ENCODE measurements around the gene LCMT1. TPM values are rescaled to one million over a fixed set of nuclear protein-coding genes. Genes with fewer than 3 reads are reported as not detected.

The LCMT1 gene
- total RNA-seq, 4 donors from 2014 or later, result 49.8 to 90.6 (median 59.3) TPM

- in situ Hi-C loops (cut with MboI; ENCODE audit: low sequenced_read_pairs in 4 of 4) (no loop called here), intact Hi-C loops (cut with DNase I; ENCODE audit: low total_unique reads) (no loop called here)
- H3K9me3 ChIP-seq, result no peaks in the 10 kb centered on the region
- H3K4me3 ChIP-seq, result no peak overlapping the region
- H3K36me3 ChIP-seq, result no peaks in the 10 kb centered on the region
- no peaks in the 10 kb centered on the region for H3K27me3 ChIP-seq
- TF ChIP-seq, protein P1, sequence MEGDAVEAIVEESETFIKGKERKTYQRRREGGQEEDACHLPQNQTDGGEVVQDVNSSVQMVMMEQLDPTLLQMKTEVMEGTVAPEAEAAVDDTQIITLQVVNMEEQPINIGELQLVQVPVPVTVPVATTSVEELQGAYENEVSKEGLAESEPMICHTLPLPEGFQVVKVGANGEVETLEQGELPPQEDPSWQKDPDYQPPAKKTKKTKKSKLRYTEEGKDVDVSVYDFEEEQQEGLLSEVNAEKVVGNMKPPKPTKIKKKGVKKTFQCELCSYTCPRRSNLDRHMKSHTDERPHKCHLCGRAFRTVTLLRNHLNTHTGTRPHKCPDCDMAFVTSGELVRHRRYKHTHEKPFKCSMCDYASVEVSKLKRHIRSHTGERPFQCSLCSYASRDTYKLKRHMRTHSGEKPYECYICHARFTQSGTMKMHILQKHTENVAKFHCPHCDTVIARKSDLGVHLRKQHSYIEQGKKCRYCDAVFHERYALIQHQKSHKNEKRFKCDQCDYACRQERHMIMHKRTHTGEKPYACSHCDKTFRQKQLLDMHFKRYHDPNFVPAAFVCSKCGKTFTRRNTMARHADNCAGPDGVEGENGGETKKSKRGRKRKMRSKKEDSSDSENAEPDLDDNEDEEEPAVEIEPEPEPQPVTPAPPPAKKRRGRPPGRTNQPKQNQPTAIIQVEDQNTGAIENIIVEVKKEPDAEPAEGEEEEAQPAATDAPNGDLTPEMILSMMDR (IDR thresholded peaks at IDR 0.05 in 4 of 5, conservative IDR thresholded peaks at IDR 0.05 in 1 of 5), result no peak
- TF ChIP-seq POLR2A (IDR thresholded peaks at IDR 0.05), result no peak
- H3K27ac ChIP-seq, result no peak overlapping the region
- H3K4me1 ChIP-seq, result no peaks in the 10 kb centered on the region
- ATAC-seq, result no peak
- no peak for DNase-seq
These were observed 80.6 kb downstream of the LCMT1 start for GRCh38 chr16:25192096-25192495.

DNA sequence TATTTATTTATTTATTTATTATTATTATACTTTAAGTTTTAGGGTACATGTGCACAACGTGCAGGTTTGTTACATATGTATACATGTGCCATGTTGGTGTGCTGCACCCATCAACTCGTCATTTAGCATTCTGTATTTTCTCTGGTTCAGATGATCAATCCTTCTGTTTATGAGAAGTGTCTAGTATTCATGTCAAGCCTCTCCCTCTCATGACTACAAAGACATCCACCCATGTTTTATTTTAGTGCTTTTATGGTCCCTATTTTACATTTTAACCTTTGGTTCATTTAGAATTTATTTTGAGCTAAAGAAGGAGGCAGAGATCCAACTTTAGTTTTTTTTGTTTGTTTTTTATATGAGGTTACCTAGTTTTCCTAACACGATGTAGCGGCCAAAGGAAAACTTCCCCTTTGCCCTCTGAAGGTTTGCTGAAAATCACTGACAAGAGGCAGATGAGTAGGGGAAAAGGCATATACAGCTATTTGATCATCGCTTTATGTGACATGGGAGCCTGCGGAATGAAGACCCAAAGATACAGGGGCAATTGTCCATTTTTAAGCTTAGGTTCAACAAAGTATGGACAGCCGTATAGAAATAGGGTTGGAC lies 82.8 kb downstream of the LCMT1 start:
- H3K9me3 ChIP-seq, result no peaks in the 10 kb centered on the region
- DNase-seq, result no peak
- no peak overlapping the region for H3K4me3 ChIP-seq
- no peaks in the 10 kb centered on the region for H3K36me3 ChIP-seq
- in situ Hi-C loops (cut with MboI; ENCODE audit: low sequenced_read_pairs in 4 of 4) (no loop called here), intact Hi-C loops (cut with DNase I; ENCODE audit: low total_unique reads) (no loop called here)
- no peaks in the 10 kb centered on the region for H3K4me1 ChIP-seq
- no peak for TF ChIP-seq POLR2A (IDR thresholded peaks at IDR 0.05)
- TF ChIP-seq, protein P1 (IDR thresholded peaks at IDR 0.05 in 4 of 5, conservative IDR thresholded peaks at IDR 0.05 in 1 of 5), result no peak
- no peak overlapping the region for H3K27ac ChIP-seq
- no peaks in the 10 kb centered on the region for H3K27me3 ChIP-seq
- ATAC-seq, result no peak

DNA sequence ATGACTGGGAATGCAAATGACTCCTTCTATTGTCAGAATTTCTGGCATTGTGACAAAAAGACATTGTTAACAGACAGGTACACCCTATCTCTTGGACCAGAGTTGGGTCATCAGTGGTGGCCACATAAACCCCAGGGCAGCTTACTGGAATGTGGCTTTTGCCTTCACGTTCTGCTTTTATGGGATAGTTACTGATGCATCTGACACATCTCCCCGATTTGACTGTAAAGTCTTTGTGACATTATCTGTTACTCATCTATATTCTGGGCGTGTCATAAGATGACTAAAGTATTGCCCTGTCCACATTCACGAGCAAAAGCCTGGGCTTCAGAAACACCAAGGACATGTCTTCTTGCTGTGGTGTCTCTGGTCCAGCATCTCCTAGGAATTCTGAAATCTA lies 86.5 kb downstream of the LCMT1 start:
- intact Hi-C loops (cut with DNase I; ENCODE audit: low total_unique reads) (no loop called here), in situ Hi-C loops (cut with MboI; ENCODE audit: low sequenced_read_pairs in 4 of 4) (no loop called here)
- H3K27ac ChIP-seq, result no peak overlapping the region
- H3K4me3 ChIP-seq, result no peak overlapping the region
- ATAC-seq (no peak), DNase-seq (no peak)
- TF ChIP-seq POLR2A (IDR thresholded peaks at IDR 0.05), result no peak
- TF ChIP-seq, protein P1 (IDR thresholded peaks at IDR 0.05 in 4 of 5, conservative IDR thresholded peaks at IDR 0.05 in 1 of 5), result no peak
- H3K27me3 ChIP-seq, result no peaks in the 10 kb centered on the region
- no peaks in the 10 kb centered on the region for H3K36me3 ChIP-seq
- H3K9me3 ChIP-seq, result no peaks in the 10 kb centered on the region
- H3K4me1 ChIP-seq, result no peaks in the 10 kb centered on the region

GRCh38 chr16:25199457-25199856 lies 87.9 kb downstream of the LCMT1 start:
- no peaks in the 10 kb centered on the region for H3K27me3 ChIP-seq
- DNase-seq (no peak), ATAC-seq (no peak)
- H3K4me1 ChIP-seq, result no peaks in the 10 kb centered on the region
- no peak overlapping the region for H3K27ac ChIP-seq
- intact Hi-C loops (cut with DNase I; ENCODE audit: low total_unique reads) (no loop called here), in situ Hi-C loops (cut with MboI; ENCODE audit: low sequenced_read_pairs in 4 of 4) (no loop called here)
- H3K36me3 ChIP-seq, result no peaks in the 10 kb centered on the region
- no peak overlapping the region for H3K4me3 ChIP-seq
- TF ChIP-seq, protein P1 (IDR thresholded peaks at IDR 0.05 in 4 of 5, conservative IDR thresholded peaks at IDR 0.05 in 1 of 5), result no peak
- no peak for TF ChIP-seq POLR2A (IDR thresholded peaks at IDR 0.05)
- H3K9me3 ChIP-seq, result no peaks in the 10 kb centered on the region

DNA sequence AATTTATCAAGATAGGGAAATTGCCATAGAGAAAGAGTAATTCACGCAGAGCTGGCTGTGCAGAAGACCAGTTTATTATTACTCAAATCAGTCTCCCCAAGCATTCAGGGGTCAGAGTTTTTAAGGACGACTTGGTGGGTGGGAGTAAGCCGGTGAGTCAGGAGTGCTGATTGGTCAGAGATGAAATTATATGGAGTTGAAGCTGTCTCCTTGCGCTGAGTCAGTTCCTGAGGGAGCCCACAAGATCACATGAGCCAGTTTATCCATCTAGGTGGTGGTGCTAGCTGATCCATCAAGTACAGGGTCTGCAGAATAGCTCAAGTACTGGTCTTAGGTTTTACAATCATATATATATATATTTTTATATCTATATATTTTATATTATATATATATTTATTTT lies 99.2 kb downstream of the LCMT1 start:
- no peak for DNase-seq
- no peaks in the 10 kb centered on the region for H3K9me3 ChIP-seq
- H3K4me3 ChIP-seq, result no peak overlapping the region
- H3K36me3 ChIP-seq, result no peaks in the 10 kb centered on the region
- H3K27ac ChIP-seq, result no peak overlapping the region
- no peak for ATAC-seq
- no peak for TF ChIP-seq POLR2A (IDR thresholded peaks at IDR 0.05)
- TF ChIP-seq, protein P1 (IDR thresholded peaks at IDR 0.05 in 4 of 5, conservative IDR thresholded peaks at IDR 0.05 in 1 of 5), result no peak
- no peaks in the 10 kb centered on the region for H3K27me3 ChIP-seq
- no peaks in the 10 kb centered on the region for H3K4me1 ChIP-seq
- intact Hi-C loops (cut with DNase I; ENCODE audit: low total_unique reads), result no loop called here
- in situ Hi-C loops (cut with MboI; ENCODE audit: low sequenced_read_pairs in 4 of 4), result no loop called here

Measured in gastrocnemius medialis (tissue), 4 donors.